ENCODE measurements around the gene LATS1.
"Not testable (repeated sequence)": the region's sequence is repeated elsewhere in the genome, so short reads cannot be mapped to it uniquely, and the experiment has no call there.

Gene LATS1

GRCh38 chr6:149717588-149718458 lies at the start of gene LATS1:
TSS of gene LATS1 (minus strand) at chr6:149718101. CDS start at chr6:149702126, 15,975 bp downstream.
- peak; percentile 88 for DNase-seq (ENCODE audit: low read depth, low spot score)

- no peak for DNase-seq (ENCODE audit: low read depth, low spot score)
These were observed 48.4 kb upstream of the LATS1 start for GRCh38 chr6:149766156-149766769.

- DNase-seq (ENCODE audit: low read depth, low spot score) = no peak
These were observed 46.0 kb upstream of the LATS1 start for GRCh38 chr6:149763866-149764265.

- DNase-seq (ENCODE audit: low read depth, low spot score) = no peak
These were observed 43.5 kb upstream of the LATS1 start for GRCh38 chr6:149761438-149761837.

- DNase-seq (ENCODE audit: low read depth, low spot score) = no peak
These were observed 38.3 kb upstream of the LATS1 start for GRCh38 chr6:149756261-149756636.

- no peak for DNase-seq (ENCODE audit: low read depth, low spot score)
These were observed 37.7 kb upstream of the LATS1 start for GRCh38 chr6:149755300-149756260.

- no peak for DNase-seq (ENCODE audit: low read depth, low spot score)
These were observed 36.6 kb upstream of the LATS1 start for GRCh38 chr6:149754548-149754947.

GRCh38 chr6:149753374-149753637 lies 35.4 kb upstream of the LATS1 start:
- not testable (repeated sequence) for DNase-seq (ENCODE audit: low read depth, low spot score)

- no peak for DNase-seq (ENCODE audit: low read depth, low spot score)
These were observed 34.9 kb upstream of the LATS1 start for GRCh38 chr6:149752600-149753373.

- not testable (repeated sequence) for DNase-seq (ENCODE audit: low read depth, low spot score)
These were observed 34.0 kb upstream of the LATS1 start for GRCh38 chr6:149751920-149752319.

- DNase-seq (ENCODE audit: low read depth, low spot score) = no peak
These were observed 33.3 kb upstream of the LATS1 start for GRCh38 chr6:149751239-149751638.

GRCh38 chr6:149750136-149750609 lies 32.3 kb upstream of the LATS1 start:
- peak; percentile 24 for DNase-seq (ENCODE audit: low read depth, low spot score)

- DNase-seq (ENCODE audit: low read depth, low spot score) = peak; percentile 84
These were observed 31.8 kb upstream of the LATS1 start, which contains the start of gene PCMT1 for GRCh38 chr6:149749594-149750135. TSS of gene PCMT1 (plus strand) at chr6:149749741. CDS start at chr6:149749902, 161 bp downstream.

- DNase-seq (ENCODE audit: low read depth, low spot score) = not testable (repeated sequence)
These were observed 31.2 kb upstream of the LATS1 start for GRCh38 chr6:149749082-149749593.

- peak; percentile 82 for DNase-seq (ENCODE audit: low read depth, low spot score)
These were observed 28.4 kb upstream of the LATS1 start, which contains the start of gene NUP43 for GRCh38 chr6:149746147-149746946. TSS of gene NUP43 (minus strand) at chr6:149746529. CDS start at chr6:149746495, 34 bp downstream.

GRCh38 chr6:149745252-149745651 lies 27.4 kb upstream of the LATS1 start:
- not testable (repeated sequence) for DNase-seq (ENCODE audit: low read depth, low spot score)

- no peak for DNase-seq (ENCODE audit: low read depth, low spot score)
These were observed 17.0 kb upstream of the LATS1 start for GRCh38 chr6:149734915-149735314.

- DNase-seq (ENCODE audit: low read depth, low spot score) = no peak
These were observed 15.3 kb upstream of the LATS1 start for GRCh38 chr6:149733089-149733720.

GRCh38 chr6:149729824-149730223 lies 11.9 kb upstream of the LATS1 start:
- DNase-seq (ENCODE audit: low read depth, low spot score) = no peak

Data from activated CD4-positive, CD25-positive, alpha-beta regulatory T cell treated with anti-CD3 and anti-CD28 coated beads, Interleukin-2, amount 50 U/mL, for 16 hours (primary cell).